Keratinocyte (primary cell): ENCODE measurements around the gene SAFB. TPM values are rescaled to one million over a fixed set of nuclear protein-coding genes. Genes with fewer than 3 reads are reported as not detected.

Source experiments
- DNase-seq: peaks from one replicate; pipeline ENCODE4 v3.0.0-alpha.2; 2011; ENCODE audit warnings: low read depth, missing footprints, low spot score
- FAIRE-seq: peaks from 2 replicates; lab custom pipeline; 2011; peaks lifted over from hg19 to GRCh38; lab: Jason Lieb, UNC
- H2AFZ ChIP-seq: 2 replicates; pipeline ENCODE4 v1.6.0; 2012; ENCODE audit warnings: low read length, control low read depth, inconsistent platforms; ENCODE audit not compliant: control insufficient read depth
- H3K27ac ChIP-seq: 2 replicates; pipeline ENCODE4 v1.5.1; 2011; ENCODE audit warnings: low read length; ENCODE audit not compliant: control insufficient read depth, insufficient read depth
- H3K27me3 ChIP-seq: 3 replicates; pipeline ENCODE4 v1.6.0; 2011; ENCODE audit warnings: low read length; ENCODE audit not compliant: control insufficient read depth, insufficient read depth; ENCODE audit errors: extremely low read depth
- H3K36me3 ChIP-seq, 2 experiments: 2 replicates in 1 of 2; 3 replicates in 1 of 2; pipeline ENCODE4 v1.5.1; 2011; ENCODE audit warnings: low read length in 2 of 2, mild to moderate bottlenecking in 1 of 2; ENCODE audit not compliant: control insufficient read depth in 2 of 2, insufficient read depth in 2 of 2; ENCODE audit errors: extremely low read depth in 1 of 2
- H3K4me1 ChIP-seq: 3 replicates; pipeline ENCODE4 v1.5.1; 2011; ENCODE audit warnings: low read length; ENCODE audit not compliant: control insufficient read depth, insufficient read depth; ENCODE audit errors: extremely low read depth
- H3K4me2 ChIP-seq: 3 replicates; pipeline ENCODE4 v1.6.0; 2011; ENCODE audit warnings: low read depth, low read length; ENCODE audit not compliant: control insufficient read depth, insufficient read depth; ENCODE audit errors: extremely low read depth
- H3K4me3 ChIP-seq, 3 experiments: fragments of 200-600 bp in 1 of 3; sonication (generic) in 1 of 3; 2 replicates in 2 of 3; 3 replicates in 1 of 3; pipeline ENCODE4 v1.5.1; 2011 to 2016; ENCODE audit warnings: low read length in 3 of 3, mild to moderate bottlenecking in 3 of 3, control low read depth in 2 of 3, inconsistent platforms in 1 of 3, low read depth in 1 of 3, mixed read lengths in 1 of 3, mixed run types in 1 of 3, moderate library complexity in 1 of 3; ENCODE audit not compliant: control insufficient read depth in 2 of 3, insufficient read depth in 2 of 3; ENCODE audit errors: extremely low read depth in 1 of 3
- H3K79me2 ChIP-seq: 2 replicates; pipeline ENCODE4 v1.6.0; 2012; ENCODE audit warnings: low read length; ENCODE audit not compliant: control insufficient read depth, insufficient read depth
- H3K9ac ChIP-seq: 3 replicates; pipeline ENCODE4 v1.6.0; 2011; ENCODE audit warnings: low read length; ENCODE audit not compliant: control insufficient read depth, insufficient read depth; ENCODE audit errors: extremely low read depth
- H3K9me1 ChIP-seq: 3 replicates; pipeline ENCODE4 v1.6.0; 2011; ENCODE audit warnings: low read length; ENCODE audit not compliant: control insufficient read depth, insufficient read depth; ENCODE audit errors: extremely low read depth
- H3K9me3 ChIP-seq: 2 replicates; pipeline ENCODE4 v1.5.1; 2012; ENCODE audit warnings: low read depth, low read length; ENCODE audit not compliant: control insufficient read depth
- H4K20me1 ChIP-seq: 3 replicates; pipeline ENCODE4 v1.6.0; 2011; ENCODE audit warnings: low read length; ENCODE audit not compliant: control insufficient read depth, insufficient read depth; ENCODE audit errors: extremely low read depth
- EZH2 ChIP-seq: IDR thresholded peaks from one replicate; pipeline ENCODE4 v1.6.1; 2012; ENCODE audit warnings: inconsistent platforms, mild to moderate bottlenecking, low read length, moderate library complexity
- dilution Hi-C: fragments of 300-500 bp; cut with MboI; formaldehyde crosslinking; loops from one replicate; pipeline ENCODE4 v1.7.0; 2020; ENCODE audit warnings: low sequenced_read_pairs; ENCODE audit not compliant: extremely low pct_ligation_motif_present
- polyA plus RNA-seq, 5 experiments: library from polyadenylated mRNA; depleted of rRNA in 3 of 5; stranded (reverse) in 3 of 5; stranded (forward) in 1 of 5; unstranded in 1 of 5; fragments of >200 nt; gene quantifications; 1 replicate in 1 of 5; 2 replicates in 3 of 5; 3 replicates in 1 of 5; pipeline versions ENCODE4 v1.2.1 to v1.2.3, GENCODE V29; 2011 to 2012; ENCODE audit warnings: missing spikeins in 2 of 5, low read depth in 1 of 5, low replicate concordance in 1 of 5
- TF ChIP-seq, protein P1 (sequence below), 3 experiments: IDR thresholded peaks in 1 of 3; conservative IDR thresholded peaks in 1 of 3; optimal IDR thresholded peaks in 1 of 3; 2 replicates in 2 of 3; 3 replicates in 1 of 3; pipeline versions ENCODE3 to v1.5.1; 2011; ENCODE audit warnings: low read length in 3 of 3, mild to moderate bottlenecking in 3 of 3, moderate library complexity in 2 of 3, control low read depth in 1 of 3, inconsistent platforms in 1 of 3; ENCODE audit not compliant: insufficient read depth in 2 of 3; ENCODE audit errors: extremely low read depth in 1 of 3

SAFB gene
- polyA plus RNA-seq, 1 donor (not counting 4 experiments of a cell fraction or from before 2014, with no cell fraction given), result 34.0 TPM

DNA sequence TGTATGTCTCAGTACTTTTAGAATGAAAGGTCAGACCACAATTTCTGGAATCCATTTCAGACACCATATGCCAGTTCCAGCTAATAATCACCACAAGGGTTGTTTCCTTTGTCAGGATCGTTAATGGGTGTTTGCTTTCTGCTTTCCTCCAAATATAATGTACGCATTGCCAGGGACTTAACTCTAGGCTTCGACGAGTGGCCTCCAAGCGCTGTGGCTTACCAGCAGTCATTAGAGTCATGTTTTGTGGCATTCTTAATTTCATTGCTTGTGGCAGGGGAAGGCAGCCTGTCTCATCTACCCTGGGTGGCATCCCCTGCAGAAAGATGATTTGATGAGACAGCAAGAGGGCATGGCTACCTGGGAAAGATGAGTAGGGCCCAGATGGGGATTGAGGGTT, 22.5 kb downstream of the SAFB start:
- peak; percentile 17 for FAIRE-seq
- no peaks in the 10 kb centered on the region for H3K9me3 ChIP-seq
- no peak overlapping the region for H3K9ac ChIP-seq
- DNase-seq, result no peak
- H4K20me1 ChIP-seq, result peaks cover 23% of the 10 kb centered on the region
- H3K4me3 ChIP-seq, result no peak overlapping the region
- peaks cover 69% of the 10 kb centered on the region for H3K79me2 ChIP-seq
- peaks cover 14% of the 10 kb centered on the region for H3K4me1 ChIP-seq
- peaks cover 4% of the 10 kb centered on the region for H3K9me1 ChIP-seq
- TF ChIP-seq EZH2, result no peak
- TF ChIP-seq, protein P1, sequence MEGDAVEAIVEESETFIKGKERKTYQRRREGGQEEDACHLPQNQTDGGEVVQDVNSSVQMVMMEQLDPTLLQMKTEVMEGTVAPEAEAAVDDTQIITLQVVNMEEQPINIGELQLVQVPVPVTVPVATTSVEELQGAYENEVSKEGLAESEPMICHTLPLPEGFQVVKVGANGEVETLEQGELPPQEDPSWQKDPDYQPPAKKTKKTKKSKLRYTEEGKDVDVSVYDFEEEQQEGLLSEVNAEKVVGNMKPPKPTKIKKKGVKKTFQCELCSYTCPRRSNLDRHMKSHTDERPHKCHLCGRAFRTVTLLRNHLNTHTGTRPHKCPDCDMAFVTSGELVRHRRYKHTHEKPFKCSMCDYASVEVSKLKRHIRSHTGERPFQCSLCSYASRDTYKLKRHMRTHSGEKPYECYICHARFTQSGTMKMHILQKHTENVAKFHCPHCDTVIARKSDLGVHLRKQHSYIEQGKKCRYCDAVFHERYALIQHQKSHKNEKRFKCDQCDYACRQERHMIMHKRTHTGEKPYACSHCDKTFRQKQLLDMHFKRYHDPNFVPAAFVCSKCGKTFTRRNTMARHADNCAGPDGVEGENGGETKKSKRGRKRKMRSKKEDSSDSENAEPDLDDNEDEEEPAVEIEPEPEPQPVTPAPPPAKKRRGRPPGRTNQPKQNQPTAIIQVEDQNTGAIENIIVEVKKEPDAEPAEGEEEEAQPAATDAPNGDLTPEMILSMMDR (optimal IDR thresholded peaks at IDR 0.05 in 1 of 3, IDR thresholded peaks at IDR 0.05 in 1 of 3, conservative IDR thresholded peaks at IDR 0.05 in 1 of 3; ENCODE audit: extremely low read depth in 1 of 3, insufficient read depth in 2 of 3, low read length in 3 of 3), result no peak
- H2AFZ ChIP-seq, result no peak overlapping the region
- H3K4me2 ChIP-seq, result no peak overlapping the region
- no peaks in the 10 kb centered on the region for H3K27me3 ChIP-seq
- H3K27ac ChIP-seq, result no peak overlapping the region
- dilution Hi-C loops, result no loop called here
- H3K36me3 ChIP-seq, result peaks cover 32 to 61% of the 10 kb centered on the region in 2 experiments

DNA sequence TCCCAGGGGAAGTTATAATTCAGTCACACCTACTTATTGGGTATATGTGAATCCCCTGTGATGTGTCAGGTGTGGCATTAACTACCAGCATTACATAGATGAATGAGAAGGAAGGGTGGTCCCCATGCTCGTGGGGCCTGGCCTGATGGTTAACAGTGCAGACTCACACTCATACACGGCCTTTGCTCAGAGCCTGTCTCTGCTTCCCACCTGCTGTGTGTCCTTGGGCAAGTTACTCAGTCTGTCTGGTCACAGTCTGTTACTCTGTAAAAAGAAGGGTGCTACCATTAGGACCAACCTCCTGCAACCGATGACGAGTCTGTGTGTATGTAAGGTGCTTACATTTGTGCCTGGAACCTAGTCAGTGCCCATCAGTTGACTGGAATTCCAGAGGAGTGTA, 23.8 kb downstream of the SAFB start:
- no peak overlapping the region for H3K27ac ChIP-seq
- H2AFZ ChIP-seq, result no peak overlapping the region
- H3K4me3 ChIP-seq, result no peak overlapping the region
- no peaks in the 10 kb centered on the region for H3K9me3 ChIP-seq
- TF ChIP-seq EZH2, result no peak
- TF ChIP-seq, protein P1 (optimal IDR thresholded peaks at IDR 0.05 in 1 of 3, IDR thresholded peaks at IDR 0.05 in 1 of 3, conservative IDR thresholded peaks at IDR 0.05 in 1 of 3; ENCODE audit: extremely low read depth in 1 of 3, insufficient read depth in 2 of 3, low read length in 3 of 3), result no peak
- H3K27me3 ChIP-seq, result no peaks in the 10 kb centered on the region
- peaks cover 1% of the 10 kb centered on the region for H3K4me1 ChIP-seq
- no peaks in the 10 kb centered on the region for H3K9me1 ChIP-seq
- DNase-seq (no peak), FAIRE-seq (no peak)
- peaks cover 59% of the 10 kb centered on the region for H3K79me2 ChIP-seq
- H4K20me1 ChIP-seq, result peaks cover 12% of the 10 kb centered on the region
- dilution Hi-C loops, result no loop called here
- H3K4me2 ChIP-seq, result no peak overlapping the region
- peaks cover 38 to 70% of the 10 kb centered on the region in 2 experiments for H3K36me3 ChIP-seq
- H3K9ac ChIP-seq, result no peak overlapping the region
